H9 (cell line): Measurements from ENCODE around the gene HTR2B. TPM values are rescaled to one million over a fixed set of nuclear protein-coding genes. Genes with fewer than 3 reads are reported as not detected.

Source experiments
- DNase-seq: peaks from one replicate; pipeline ENCODE4 v3.0.0-alpha.2; 2017
- H2AFZ ChIP-seq: one replicate; pipeline ENCODE4 v1.6.1; 2013; ENCODE audit warnings: mild to moderate bottlenecking, low read length, control low read depth, moderate library complexity
- H2AK5ac ChIP-seq: 2 replicates; pipeline ENCODE4 v1.6.1; 2013; ENCODE audit warnings: low read length, control low read depth, mixed read lengths; ENCODE audit not compliant: insufficient read length
- H2BK120ac ChIP-seq: one replicate; pipeline ENCODE4 v1.6.1; 2013; ENCODE audit warnings: low read depth, mild to moderate bottlenecking, low read length, control low read depth, inconsistent platforms; ENCODE audit not compliant: poor library complexity, severe bottlenecking
- H2BK12ac ChIP-seq: 2 replicates; pipeline ENCODE4 v1.6.1; 2013; ENCODE audit warnings: low read length, control low read depth, mixed read lengths, low read depth; ENCODE audit not compliant: insufficient read length
- H2BK15ac ChIP-seq: 2 replicates; pipeline ENCODE4 v1.6.1; 2013; ENCODE audit warnings: low read depth, low read length, control low read depth
- H2BK20ac ChIP-seq: one replicate; pipeline ENCODE4 v1.6.1; 2013; ENCODE audit warnings: low read depth, mild to moderate bottlenecking, low read length, control low read depth, inconsistent platforms; ENCODE audit not compliant: poor library complexity, severe bottlenecking
- H2BK5ac ChIP-seq: 2 replicates; pipeline ENCODE4 v1.6.1; 2013; ENCODE audit warnings: low read length, control low read depth, mixed read lengths; ENCODE audit not compliant: insufficient read length
- H3K14ac ChIP-seq: 2 replicates; pipeline ENCODE4 v1.6.1; 2013; ENCODE audit warnings: low read length, control low read depth; ENCODE audit not compliant: insufficient read depth
- H3K18ac ChIP-seq: 2 replicates; pipeline ENCODE4 v1.6.1; 2013; ENCODE audit warnings: low read depth, mild to moderate bottlenecking, mixed read lengths, low read length, control low read depth; ENCODE audit not compliant: insufficient read length
- H3K23ac ChIP-seq: 2 replicates; pipeline ENCODE4 v1.6.1; 2013; ENCODE audit warnings: low read length, control low read depth, mixed read lengths, low read depth; ENCODE audit not compliant: insufficient read length
- H3K23me2 ChIP-seq: 2 replicates; pipeline ENCODE4 v1.6.1; 2013; ENCODE audit warnings: low read depth, mild to moderate bottlenecking, mixed read lengths, low read length, control low read depth; ENCODE audit not compliant: insufficient read length, poor library complexity, severe bottlenecking
- H3K27ac ChIP-seq: 2 replicates; pipeline ENCODE4 v1.5.1; 2013; ENCODE audit warnings: low read length, control low read depth, mixed read lengths, low read depth; ENCODE audit not compliant: insufficient read length
- H3K27me3 ChIP-seq: 2 replicates; pipeline ENCODE4 v1.6.1; 2013; ENCODE audit warnings: low read length, control low read depth, inconsistent platforms; ENCODE audit not compliant: insufficient read depth
- H3K4ac ChIP-seq: 2 replicates; pipeline ENCODE4 v1.6.1; 2013; ENCODE audit warnings: low read depth, mild to moderate bottlenecking, control low read depth, inconsistent platforms, low read length, moderate library complexity
- H3K4me1 ChIP-seq: 2 replicates; pipeline ENCODE4 v1.6.1; 2013; ENCODE audit warnings: low read length, control low read depth, inconsistent platforms; ENCODE audit not compliant: insufficient read depth
- H3K4me2 ChIP-seq: 2 replicates; pipeline ENCODE4 v1.6.1; 2013; ENCODE audit warnings: low read length, control low read depth, mixed read lengths; ENCODE audit not compliant: insufficient read length, insufficient read depth
- H3K56ac ChIP-seq: 2 replicates; pipeline ENCODE4 v1.6.1; 2013; ENCODE audit warnings: low read depth, mild to moderate bottlenecking, mixed read lengths, low read length, control low read depth; ENCODE audit not compliant: insufficient read length
- H3K79me1 ChIP-seq: 2 replicates; pipeline ENCODE4 v1.6.1; 2013; ENCODE audit warnings: low read depth, mild to moderate bottlenecking, moderate library complexity, low read length, control low read depth, inconsistent platforms; ENCODE audit not compliant: insufficient read depth, poor library complexity, severe bottlenecking
- H3K79me2 ChIP-seq: 2 replicates; pipeline ENCODE4 v1.6.1; 2013; ENCODE audit warnings: low read length, control low read depth, inconsistent platforms; ENCODE audit not compliant: insufficient read depth
- H3K9ac ChIP-seq: 2 replicates; pipeline ENCODE4 v1.6.1; 2013; ENCODE audit warnings: low read length, control low read depth, mixed read lengths; ENCODE audit not compliant: insufficient read length; ENCODE audit errors: extremely low read depth
- H3K9me3 ChIP-seq: one replicate; pipeline ENCODE4 v1.6.1; 2013; ENCODE audit warnings: low read depth, low read length, inconsistent platforms; ENCODE audit not compliant: control insufficient read depth
- H3T11ph ChIP-seq: one replicate; pipeline ENCODE4 v1.6.1; 2013; ENCODE audit warnings: mild to moderate bottlenecking, low read length, control low read depth, inconsistent platforms
- H4K20me1 ChIP-seq: one replicate; pipeline ENCODE4 v1.6.1; 2013; ENCODE audit not compliant: control insufficient read depth, insufficient read length, insufficient read depth
- H4K5ac ChIP-seq: 2 replicates; pipeline ENCODE4 v1.6.1; 2013; ENCODE audit warnings: low read depth, mild to moderate bottlenecking, mixed read lengths, low read length, control low read depth; ENCODE audit not compliant: insufficient read length
- H4K8ac ChIP-seq: replicated peaks from 2 replicates; pipeline ENCODE4 v1.6.1; 2013; ENCODE audit warnings: low read length, control low read depth, mixed read lengths, low read depth; ENCODE audit not compliant: insufficient read length
- H4K91ac ChIP-seq: 2 replicates; pipeline ENCODE4 v1.6.1; 2013; ENCODE audit warnings: low read depth, mild to moderate bottlenecking, moderate library complexity, mixed read lengths, low read length, control low read depth; ENCODE audit not compliant: insufficient read length
- H3K27ac Mint-ChIP-seq, 3 experiments: 2 replicates in 2 of 3; 3 replicates in 1 of 3; pipeline ENCODE4 v1.8.0; 2020 to 2021; ENCODE audit warnings: mixed read lengths in 3 of 3, mild to moderate bottlenecking in 1 of 3, moderate library complexity in 1 of 3
- H3K27me3 Mint-ChIP-seq: 2 replicates; pipeline ENCODE4 v1.8.0; 2021; ENCODE audit warnings: low read depth, mild to moderate bottlenecking, moderate library complexity, mixed read lengths
- H3K36me3 Mint-ChIP-seq, 3 experiments: 2 replicates in 2 of 3; 3 replicates in 1 of 3; pipeline ENCODE4 v1.8.0; 2020 to 2021; ENCODE audit warnings: low read depth in 3 of 3, mixed read lengths in 3 of 3; ENCODE audit not compliant: insufficient read depth in 1 of 3
- H3K4me1 Mint-ChIP-seq, 2 experiments: 2 replicates each; pipeline ENCODE4 v1.8.0; 2020; ENCODE audit warnings: mixed read lengths in 2 of 2
- H3K4me3 Mint-ChIP-seq, 2 experiments: 2 replicates in 1 of 2; 3 replicates in 1 of 2; pipeline ENCODE4 v1.8.0; 2020 to 2021; ENCODE audit warnings: mild to moderate bottlenecking in 2 of 2, mixed read lengths in 2 of 2, moderate library complexity in 1 of 2
- H3K9me3 Mint-ChIP-seq, 2 experiments: 2 replicates in 1 of 2; 3 replicates in 1 of 2; pipeline ENCODE4 v1.8.0; 2020; ENCODE audit warnings: mild to moderate bottlenecking in 2 of 2, mixed read lengths in 2 of 2, moderate library complexity in 1 of 2
- CTCF ChIP-seq: fragments of 200-600 bp; sonication (generic); conservative IDR thresholded peaks from 3 replicates; pipeline ENCODE4 v1.8.0; 2021; ENCODE audit warnings: antibody characterized with exemption, mild to moderate bottlenecking
- WGBS: extraction: QIAGEN DNeasy Blood & Tissue Kit; methylation state at CpG from one replicate; pipeline ENCODE4 v1.1.7; 2013; ENCODE audit warnings: missing lambda C conversion rate, low lambda C conversion rate, mixed read lengths; ENCODE audit not compliant: insufficient read length; ENCODE audit errors: extremely low coverage; 5-methylcytosine and 5-hydroxymethylcytosine counted together
- total RNA-seq: library from RNA; stranded (reverse); gene quantifications from 2 replicates; pipeline ENCODE4 v1.2.1, GENCODE V29; 2021

The HTR2B gene
- total RNA-seq, 1 experiment from 2014 or later = not detected

- Mint-ChIP-seq H3K4me1 (peaks cover 21 to 27% of the 10 kb centered on the region in 2 experiments), H3K9me3 (no peaks in the 10 kb centered on the region), H3K27ac (no peak overlapping the region), H3K4me3 (no peak overlapping the region), H3K36me3 (no peaks in the 10 kb centered on the region), H3K27me3 (no peaks in the 10 kb centered on the region)
- Histone ChIP-seq H3K27me3 (no peaks in the 10 kb centered on the region), H2BK15ac (no peak overlapping the region), H4K5ac (no peak overlapping the region), H2BK120ac (no peak overlapping the region), H3K4me2 (no peak overlapping the region), H3K4me1 (no peaks in the 10 kb centered on the region; the same call in 1 of the 2 replicates), H3K56ac (no peak overlapping the region), H3K27ac (no peak overlapping the region), H3K23ac (no peak overlapping the region), H2BK20ac (no peak overlapping the region), H3K79me1 (no peaks in the 10 kb centered on the region), H2BK12ac (no peak overlapping the region), H4K8ac (no peak overlapping the region), H4K20me1 (no peaks in the 10 kb centered on the region), H3T11ph (no peak overlapping the region), H3K79me2 (no peaks in the 10 kb centered on the region; the same call in 1 of the 2 replicates), H3K9me3 (no peaks in the 10 kb centered on the region), H4K91ac (no peak overlapping the region), H3K4ac (no peak overlapping the region), H2AK5ac (no peak overlapping the region), H3K18ac (no peak overlapping the region), H3K9ac (no peak overlapping the region), H2AFZ (no peak overlapping the region), H3K23me2 (no peaks in the 10 kb centered on the region), H3K14ac (no peak overlapping the region), H2BK5ac (no peak overlapping the region)
- DNase-seq = no peak
- no CpG with 5 or more reads among the region's 1 CpG for WGBS
- TF ChIP-seq CTCF = no peak
These were observed 7.3 kb upstream of the HTR2B start for GRCh38 chr2:231132129-231132528.
